Right cardiac atrium (tissue), 5 donors: ENCODE results near the gene SLC9C1. TPM values are rescaled to one million over a fixed set of nuclear protein-coding genes. Genes with fewer than 3 reads are reported as not detected.

ENCODE experiments used
- ATAC-seq, 2 donors: fragments of 200-7000 bp; cut with Tn5 transposase; one replicate each; pipeline versions ENCODE4 v1.8.0 to v1.9.1; 2020; ENCODE audit warnings: moderate library complexity in 2 of 2, mild to moderate bottlenecking in 1 of 2
- DNase-seq, 3 donors: peaks; one replicate each; pipeline ENCODE4 v3.0.0-alpha.2; 2020
- H3K27ac ChIP-seq: one replicate; pipeline ENCODE4 v1.5.1; 2013; ENCODE audit warnings: mild to moderate bottlenecking, low read length, control low read depth, moderate library complexity
- H3K27me3 ChIP-seq: one replicate; pipeline ENCODE4 v1.6.1; 2013; ENCODE audit not compliant: control insufficient read depth, insufficient read depth
- H3K4me1 ChIP-seq: one replicate; pipeline ENCODE4 v1.6.1; 2013; ENCODE audit warnings: low read length; ENCODE audit not compliant: control insufficient read depth, insufficient read depth
- H3K4me3 ChIP-seq: one replicate; pipeline ENCODE4 v1.5.1; 2013; ENCODE audit warnings: low read length, control low read depth
- H3K9me3 ChIP-seq: one replicate; pipeline ENCODE4 v1.6.1; 2013; ENCODE audit warnings: low read length; ENCODE audit not compliant: control insufficient read depth
- WGBS: extraction: QIAGEN DNeasy Blood & Tissue Kit; methylation state at CpG from one replicate; pipeline ENCODE4 v1.1.7; 2013; 5-methylcytosine and 5-hydroxymethylcytosine counted together
- intact Hi-C, 4 donors: fragments of 100-400 bp; cut with DNase I; formaldehyde crosslinking; loops; one replicate each; pipeline versions ENCODE4 v1.11.0 to v1.14.0; 2022 to 2023
- polyA plus RNA-seq: library from polyadenylated mRNA; stranded (reverse); fragments of 200-250 nt; gene quantifications from one replicate; pipeline ENCODE4 v1.2.3, GENCODE V29; 2013
- total RNA-seq, 4 donors: library from RNA; stranded (reverse); fragmentation: NEBNext Ultra II Directional; extraction: Animal tissue kit (Norgen Biotek cat#: 25700); gene quantifications; one replicate each; pipeline ENCODE4 v1.2.1, GENCODE V29; 2021
- donor health status: healthy with polysubstance abuse.
- donor health status: DM: no; HTN: yes; CAD: no.
- donor health status: DM: no; HTN: no; CAD: no.
- donor health status: DM: no; HTN: yes; CAD: no; lungs with severe emphysema.
- donor health status: DM: yes; HTN: yes; CAD: no.

Gene SLC9C1
- total and polyA plus RNA-seq, 5 donors: 0.14 to 0.69 (median 0.31) TPM

GRCh38 chr3:112306825-112307224, 12.8 kb upstream of the SLC9C1 start:
- Histone ChIP-seq H3K9me3 (no peaks in the 10 kb centered on the region), H3K4me1 (peaks cover 2% of the 10 kb centered on the region), H3K27me3 (no peaks in the 10 kb centered on the region), H3K4me3 (no peak overlapping the region), H3K27ac (no peak overlapping the region)
- intact Hi-C loops: no loop called here
- no peak for DNase-seq
- 97% methylated on average over 9 of the region's 9 CpGs for WGBS
- ATAC-seq: no peak

GRCh38 chr3:112304611-112305010, 10.6 kb upstream of the SLC9C1 start:
- H3K4me3 ChIP-seq: peak overlapping the region; percentile 70
- H3K9me3 ChIP-seq: no peaks in the 10 kb centered on the region
- intact Hi-C loops: no loop called here
- no peak overlapping the region for H3K27ac ChIP-seq
- peaks cover 2% of the 10 kb centered on the region for H3K4me1 ChIP-seq
- DNase-seq: no peak
- ATAC-seq: no peak
- H3K27me3 ChIP-seq: no peaks in the 10 kb centered on the region
- WGBS: 44% methylated on average over 2 of the region's 2 CpGs

GRCh38 chr3:112303764-112304325, 9.8 kb upstream of the SLC9C1 start:
- H3K4me1 ChIP-seq: peaks cover 2% of the 10 kb centered on the region
- ATAC-seq (peak; percentile 45 to 67), DNase-seq (peak in 1 of 3 donors; percentile 29)
- no peaks in the 10 kb centered on the region for H3K9me3 ChIP-seq
- no peaks in the 10 kb centered on the region for H3K27me3 ChIP-seq
- peak overlapping the region; percentile 70 for H3K4me3 ChIP-seq
- intact Hi-C loops: no loop called here
- WGBS: 5% methylated on average over 11 of the region's 11 CpGs
- H3K27ac ChIP-seq: peak overlapping the region; percentile 17

- DNase-seq: no peak
- Histone ChIP-seq H3K9me3 (no peaks in the 10 kb centered on the region), H3K4me3 (peak overlapping the region; percentile 70), H3K27ac (no peak overlapping the region), H3K27me3 (no peaks in the 10 kb centered on the region), H3K4me1 (peaks cover under 1% of the 10 kb centered on the region)
- intact Hi-C loops: no loop called here
- peak; percentile 34 to 43 for ATAC-seq
- WGBS: 24% methylated on average over 12 of the region's 12 CpGs
Measured at GRCh38 chr3:112302881-112303763, 9.1 kb upstream of the SLC9C1 start.

GRCh38 chr3:112302150-112302830, 8.3 kb upstream of the SLC9C1 start:
- DNase-seq: peak in 1 of 3 donors; percentile 53
- ATAC-seq: no peak
- Histone ChIP-seq H3K27me3 (no peaks in the 10 kb centered on the region), H3K27ac (no peak overlapping the region), H3K4me3 (peak overlapping the region; percentile 70), H3K9me3 (no peaks in the 10 kb centered on the region), H3K4me1 (no peaks in the 10 kb centered on the region)
- 70% methylated on average over 11 of the region's 11 CpGs for WGBS
- intact Hi-C loops: no loop called here

GRCh38 chr3:112298781-112299180, 4.8 kb upstream of the SLC9C1 start:
- H3K9me3 ChIP-seq: no peaks in the 10 kb centered on the region
- H3K27ac ChIP-seq: no peak overlapping the region
- no peak overlapping the region for H3K4me3 ChIP-seq
- H3K27me3 ChIP-seq: no peaks in the 10 kb centered on the region
- DNase-seq (no peak), ATAC-seq (no peak)
- intact Hi-C loops: loop anchor here in 2 of 4 donors (10.0 kb wide), 1 partner anchor 226 kb away; no protein-coding TSS in a partner anchor
- no peaks in the 10 kb centered on the region for H3K4me1 ChIP-seq

GRCh38 chr3:112297714-112298113, 3.7 kb upstream of the SLC9C1 start:
- ATAC-seq: no peak
- H3K9me3 ChIP-seq: no peaks in the 10 kb centered on the region
- intact Hi-C loops: loop anchor here in 2 of 4 donors (10.0 kb wide), 1 partner anchor 227 kb away; no protein-coding TSS in a partner anchor
- H3K4me3 ChIP-seq: no peak overlapping the region
- no peaks in the 10 kb centered on the region for H3K27me3 ChIP-seq
- H3K27ac ChIP-seq: no peak overlapping the region
- H3K4me1 ChIP-seq: no peaks in the 10 kb centered on the region
- no peak for DNase-seq

GRCh38 chr3:112289011-112289410, 5.0 kb downstream of the SLC9C1 start:
- WGBS: 92% methylated on average over 4 of the region's 4 CpGs
- ATAC-seq: no peak
- intact Hi-C loops: no loop called here

GRCh38 chr3:112280266-112280665, 13.8 kb downstream of the SLC9C1 start:
- WGBS: 93% methylated on average over 1 of the region's 1 CpG
- intact Hi-C loops: no loop called here
- DNase-seq: no peak
- Histone ChIP-seq H3K9me3 (no peaks in the 10 kb centered on the region), H3K27me3 (no peaks in the 10 kb centered on the region), H3K4me3 (no peak overlapping the region), H3K4me1 (no peaks in the 10 kb centered on the region), H3K27ac (no peak overlapping the region)
- no peak for ATAC-seq

More at GRCh38 chr3:112289011-112289410, 5.0 kb downstream of the SLC9C1 start:
- H3K4me3 ChIP-seq: no peak overlapping the region
- H3K27me3 ChIP-seq: no peaks in the 10 kb centered on the region
- no peak overlapping the region for H3K27ac ChIP-seq
- H3K9me3 ChIP-seq: no peaks in the 10 kb centered on the region
- no peak for DNase-seq
- H3K4me1 ChIP-seq: no peaks in the 10 kb centered on the region

- no peaks in the 10 kb centered on the region for H3K9me3 ChIP-seq
- H3K27me3 ChIP-seq: no peaks in the 10 kb centered on the region
- DNase-seq (no peak), ATAC-seq (no peak)
- no peak overlapping the region for H3K27ac ChIP-seq
- intact Hi-C loops: no loop called here
- no peak overlapping the region for H3K4me3 ChIP-seq
- H3K4me1 ChIP-seq: no peaks in the 10 kb centered on the region
- WGBS: 86% methylated on average over 2 of the region's 2 CpGs
Measured at GRCh38 chr3:112273536-112273935, 20.5 kb downstream of the SLC9C1 start.

- Histone ChIP-seq H3K27ac (no peak overlapping the region), H3K9me3 (no peaks in the 10 kb centered on the region), H3K4me3 (no peak overlapping the region), H3K4me1 (no peaks in the 10 kb centered on the region), H3K27me3 (no peaks in the 10 kb centered on the region)
- ATAC-seq (no peak), DNase-seq (no peak)
- intact Hi-C loops: no loop called here
- 70% methylated on average over 2 of the region's 2 CpGs for WGBS
Measured at GRCh38 chr3:112261742-112262141, 32.3 kb downstream of the SLC9C1 start.
